HG02938 (cell line): ENCODE measurements around the gene MPZL3.

Experiments
- ATAC-seq: cut with Tn5 transposase; IDR thresholded peaks from one replicate; pipeline ENCODE4 v1.9.1; 2021; ENCODE audit warnings: mild to moderate bottlenecking, moderate library complexity; ENCODE audit not compliant: unreplicated experiment

Gene MPZL3

GRCh38 chr11:118251858-118252652, at the start of gene MPZL3:
Gene MPZL3, minus strand, starts transcription at chr11:118252365. Its CDS starts 71 bp downstream, at chr11:118252294.
- ATAC-seq = peak; percentile 80

GRCh38 chr11:118301600-118302195, 49.5 kb upstream of the MPZL3 start:
- no peak for ATAC-seq

GRCh38 chr11:118295815-118296454, 43.8 kb upstream of the MPZL3 start:
- no peak for ATAC-seq

GRCh38 chr11:118295199-118295598, 43.0 kb upstream of the MPZL3 start:
- ATAC-seq = no peak

GRCh38 chr11:118294053-118294452, 41.9 kb upstream of the MPZL3 start:
- no peak for ATAC-seq

- ATAC-seq = no peak
Observed at GRCh38 chr11:118291477-118292135, 39.4 kb upstream of the MPZL3 start.

GRCh38 chr11:118290923-118291322, 38.8 kb upstream of the MPZL3 start:
- ATAC-seq = no peak

GRCh38 chr11:118289401-118289800, 37.2 kb upstream of the MPZL3 start:
- no peak for ATAC-seq

- ATAC-seq = no peak
Observed at GRCh38 chr11:118287006-118287405, 34.8 kb upstream of the MPZL3 start.

- ATAC-seq = no peak
Observed at GRCh38 chr11:118286545-118286944, 34.4 kb upstream of the MPZL3 start.

GRCh38 chr11:118283756-118284350, 31.7 kb upstream of the MPZL3 start:
- no peak for ATAC-seq

- ATAC-seq = no peak
Observed at GRCh38 chr11:118283037-118283636, 31.0 kb upstream of the MPZL3 start.

- no peak for ATAC-seq
Observed at GRCh38 chr11:118282606-118283005, 30.4 kb upstream of the MPZL3 start.

- no peak for ATAC-seq
Observed at GRCh38 chr11:118281284-118281683, 29.1 kb upstream of the MPZL3 start.

- ATAC-seq = no peak
Observed at GRCh38 chr11:118277312-118277711, 25.1 kb upstream of the MPZL3 start.

GRCh38 chr11:118276422-118276821, 24.3 kb upstream of the MPZL3 start:
- no peak for ATAC-seq

- ATAC-seq = no peak
Observed at GRCh38 chr11:118275176-118275575, 23.0 kb upstream of the MPZL3 start.

GRCh38 chr11:118274186-118274585, 22.0 kb upstream of the MPZL3 start:
- no peak for ATAC-seq

GRCh38 chr11:118272001-118272400, 19.8 kb upstream of the MPZL3 start:
- no peak for ATAC-seq

- no peak for ATAC-seq
Observed at GRCh38 chr11:118267486-118267885, 15.3 kb upstream of the MPZL3 start.

- no peak for ATAC-seq
Observed at GRCh38 chr11:118265954-118266353, 13.8 kb upstream of the MPZL3 start.
